Right hindlimb (tissue), 1 donor: ENCODE measurements around the gene ARPC5L.
"Not testable (repeated sequence)": the region's sequence is repeated elsewhere in the genome, so short reads cannot be mapped to it uniquely, and the experiment has no call there.

Experiments
- DNase-seq: peaks from one replicate; pipeline ENCODE4 v3.0.0-alpha.2; 2018

The ARPC5L gene

GRCh38 chr9:124841075-124841821 lies 20.7 kb upstream of the ARPC5L start:
- no peak for DNase-seq

- no peak for DNase-seq
These were observed 18.4 kb upstream of the ARPC5L start for GRCh38 chr9:124843456-124844034.

- DNase-seq = no peak
These were observed 17.6 kb upstream of the ARPC5L start for GRCh38 chr9:124844291-124844690.

- not testable (repeated sequence) for DNase-seq
These were observed 15.5 kb upstream of the ARPC5L start for GRCh38 chr9:124846467-124846866.

- no peak for DNase-seq
These were observed 15.0 kb upstream of the ARPC5L start for GRCh38 chr9:124846969-124847368.

- DNase-seq = no peak
These were observed 12.1 kb upstream of the ARPC5L start for GRCh38 chr9:124849801-124850200.

- no peak for DNase-seq
These were observed 9.7 kb upstream of the ARPC5L start for GRCh38 chr9:124852121-124852828.

DNA sequence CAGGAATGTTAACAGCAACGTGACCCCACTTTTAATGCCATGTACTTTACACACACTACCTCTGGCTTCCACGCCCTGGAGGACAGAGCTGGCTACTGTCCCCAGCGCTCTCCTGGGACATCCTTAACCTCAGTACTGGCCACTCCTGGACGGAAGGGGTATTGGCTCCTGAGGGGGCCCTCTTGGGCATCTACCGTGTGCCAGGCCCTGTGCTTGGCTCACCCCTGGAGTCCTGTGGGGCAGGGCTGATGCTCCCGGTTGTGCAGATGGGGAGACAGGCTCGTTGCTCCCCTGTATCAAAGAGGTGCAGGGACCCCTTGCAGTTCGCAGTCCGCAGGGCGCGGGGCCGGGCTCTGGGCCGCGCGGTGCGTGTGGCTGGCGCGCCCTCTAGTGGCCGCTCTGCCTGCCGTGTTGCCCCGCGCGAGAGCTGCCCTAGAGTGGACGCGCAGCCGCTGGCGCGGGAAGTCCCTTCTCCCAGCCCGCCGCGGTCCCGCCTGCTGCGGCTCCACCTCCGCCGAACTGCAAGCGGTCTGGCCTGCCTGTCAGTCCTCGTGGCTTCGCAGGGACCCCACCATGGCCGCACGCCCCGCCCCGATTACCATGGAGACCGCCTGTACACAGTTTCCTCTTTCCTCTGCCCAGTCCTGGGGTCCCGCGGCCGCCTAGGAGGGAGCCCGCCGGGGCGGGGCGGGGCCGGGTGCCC lies 8.9 kb upstream of the ARPC5L start, which contains the start of gene WDR38:
WDR38 (plus strand) TSS at position 632 of the 703 bp plus-strand sequence. CDS start 72 bp downstream, outside the sequence.
- peak; percentile 86 for DNase-seq

DNA sequence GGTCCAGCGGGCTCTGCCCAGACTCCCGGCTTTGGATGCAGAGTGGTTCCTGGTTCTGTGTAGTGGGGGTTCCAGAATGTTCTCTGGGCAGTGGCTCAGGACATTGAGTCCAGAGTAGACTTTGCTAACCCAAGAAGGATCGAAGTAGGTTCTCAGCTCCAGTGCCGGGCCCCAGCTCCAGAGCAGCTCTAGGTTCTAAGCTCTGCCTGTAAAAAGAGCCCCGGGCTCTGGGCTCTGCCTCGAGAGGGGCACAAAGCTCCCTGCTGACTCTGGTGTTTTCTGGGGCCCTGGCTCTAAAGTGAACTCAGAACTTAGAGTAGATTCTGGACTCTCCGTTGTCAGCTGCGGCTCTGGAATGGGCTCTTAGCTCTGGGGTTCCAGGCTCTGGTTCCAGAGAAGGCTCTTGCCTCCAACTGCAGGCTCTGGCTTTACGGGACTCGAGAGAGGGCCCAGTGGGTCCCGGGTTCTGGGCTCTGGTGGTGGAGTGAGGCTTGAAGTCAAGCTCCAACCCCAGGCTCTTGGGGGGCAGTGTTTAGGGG lies 8.3 kb upstream of the ARPC5L start:
- no peak for DNase-seq

DNA sequence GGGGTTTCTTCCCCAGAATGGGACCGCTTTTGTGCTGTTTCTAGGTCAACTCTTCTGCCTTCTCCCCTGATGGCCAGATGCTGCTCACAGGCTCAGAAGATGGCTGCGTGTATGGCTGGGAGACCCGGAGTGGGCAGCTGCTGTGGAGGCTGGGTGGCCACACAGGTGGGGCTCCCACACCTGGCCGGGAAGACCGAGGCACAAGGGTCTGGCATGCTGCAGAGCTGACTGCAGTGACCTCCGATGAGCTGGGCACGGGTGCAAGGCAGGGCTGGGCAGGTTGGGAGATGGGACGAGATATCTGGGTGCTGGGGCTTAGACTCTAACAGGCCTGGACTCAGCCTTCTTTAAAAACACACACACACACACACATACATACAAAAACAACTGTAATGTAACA lies 7.8 kb upstream of the ARPC5L start:
- DNase-seq = no peak

- DNase-seq = no peak
These were observed 7.1 kb upstream of the ARPC5L start for GRCh38 chr9:124854822-124855221.

- DNase-seq = no peak
These were observed 6.4 kb upstream of the ARPC5L start for GRCh38 chr9:124855566-124855943.

DNA sequence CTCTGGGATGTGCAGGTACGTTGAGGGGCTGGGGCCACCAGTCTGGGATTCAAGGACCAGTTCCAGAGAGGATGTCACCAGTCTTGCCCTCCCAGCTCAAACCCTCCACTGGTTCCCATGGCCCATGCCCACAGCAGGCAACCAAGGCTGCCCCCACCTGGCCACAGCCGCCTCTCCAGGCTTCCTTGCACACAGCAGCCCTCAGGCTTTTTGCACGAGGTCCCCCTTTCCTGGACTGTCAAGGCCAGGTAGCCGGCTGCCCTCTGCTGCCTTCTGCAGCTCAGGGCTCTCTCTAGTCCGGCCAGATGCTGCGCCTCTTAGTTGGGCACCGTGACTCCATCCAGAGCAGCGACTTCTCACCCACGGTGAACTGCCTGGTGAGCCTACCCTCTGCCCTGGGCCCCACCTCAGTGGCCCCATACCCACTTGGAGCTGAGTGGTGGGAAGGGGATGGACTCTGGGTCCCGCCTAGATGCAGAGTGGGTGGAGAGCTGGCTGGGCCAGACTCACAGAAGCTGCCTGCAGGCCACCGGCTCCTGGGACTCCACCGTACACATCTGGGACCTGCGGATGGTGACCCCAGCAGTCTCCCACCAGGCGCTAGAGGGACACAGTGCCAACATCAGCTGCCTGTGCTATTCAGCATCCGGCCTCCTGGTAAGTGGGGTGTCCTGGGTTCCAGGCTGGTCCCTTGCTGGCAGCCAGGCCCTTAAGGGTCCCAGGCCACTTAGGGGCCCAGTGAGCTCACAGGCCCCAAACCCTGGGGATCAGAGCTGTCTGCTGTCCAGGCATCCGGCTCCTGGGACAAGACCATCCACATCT lies 5.8 kb upstream of the ARPC5L start:
- DNase-seq = no peak

DNA sequence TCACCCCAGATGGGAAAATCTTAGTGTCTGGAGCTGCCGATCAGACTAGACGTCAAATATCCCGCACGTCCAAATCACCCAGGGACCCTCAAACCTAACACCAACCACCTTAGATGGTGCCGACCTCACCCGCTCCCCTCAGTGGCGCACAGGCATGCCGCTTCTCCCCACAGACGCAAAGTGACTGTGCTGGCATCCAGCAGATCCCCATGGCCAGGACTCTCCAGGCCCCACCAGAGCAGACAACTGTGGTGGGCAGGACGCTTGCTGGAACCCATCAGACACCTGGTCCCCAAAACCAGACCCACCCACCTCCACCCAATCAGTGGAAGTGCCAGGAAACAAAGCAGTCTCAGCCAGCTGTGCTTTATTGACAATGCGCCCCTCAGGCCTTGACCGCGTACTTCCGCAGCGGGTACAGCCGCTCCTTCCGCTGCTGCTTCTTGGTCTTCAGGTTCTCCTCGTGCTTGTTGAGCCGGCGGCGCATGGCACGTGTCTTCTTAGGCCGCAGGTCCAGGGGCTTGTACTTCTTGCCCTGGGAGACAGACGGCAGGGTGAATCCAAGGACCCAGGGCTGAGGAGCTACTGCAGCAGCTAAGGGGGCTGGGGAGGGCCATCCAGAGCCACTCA lies 4.3 kb upstream of the ARPC5L start:
- no peak for DNase-seq

DNA sequence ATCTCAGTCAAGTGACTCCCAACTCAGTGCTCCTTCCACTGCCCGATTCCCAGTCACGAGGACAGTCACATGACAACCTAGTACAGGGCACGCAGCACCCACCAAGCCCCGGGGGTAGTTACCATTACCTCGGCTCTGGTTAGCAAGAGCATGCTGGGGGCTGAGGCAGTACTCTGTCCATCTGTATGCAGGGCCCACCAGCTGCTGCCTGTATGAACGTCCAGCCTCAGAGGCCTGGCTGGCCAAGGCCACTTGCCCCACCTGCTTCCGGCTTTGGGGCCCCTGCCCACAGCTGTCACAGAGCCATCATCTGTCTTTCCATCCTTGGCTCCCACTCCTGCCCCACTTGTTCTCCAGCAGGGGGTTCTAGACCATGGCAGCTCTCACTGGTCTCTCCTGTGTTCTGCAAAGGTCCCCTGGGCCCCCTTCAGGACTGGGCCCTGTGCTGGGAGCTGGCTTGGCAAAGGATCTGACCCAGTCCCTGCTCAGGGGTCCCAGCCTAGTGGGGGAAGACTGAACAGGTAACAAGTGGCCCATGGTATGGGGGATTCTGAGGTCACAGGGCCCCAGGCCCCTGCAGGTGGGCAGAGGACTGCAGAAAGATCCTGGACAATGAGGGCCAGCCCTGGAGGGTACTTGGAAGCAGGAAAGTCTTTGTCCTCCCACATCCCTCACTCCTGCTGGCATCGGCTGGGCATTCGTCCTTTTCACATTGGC lies 3.4 kb upstream of the ARPC5L start:
- peak; percentile 49 for DNase-seq

DNA sequence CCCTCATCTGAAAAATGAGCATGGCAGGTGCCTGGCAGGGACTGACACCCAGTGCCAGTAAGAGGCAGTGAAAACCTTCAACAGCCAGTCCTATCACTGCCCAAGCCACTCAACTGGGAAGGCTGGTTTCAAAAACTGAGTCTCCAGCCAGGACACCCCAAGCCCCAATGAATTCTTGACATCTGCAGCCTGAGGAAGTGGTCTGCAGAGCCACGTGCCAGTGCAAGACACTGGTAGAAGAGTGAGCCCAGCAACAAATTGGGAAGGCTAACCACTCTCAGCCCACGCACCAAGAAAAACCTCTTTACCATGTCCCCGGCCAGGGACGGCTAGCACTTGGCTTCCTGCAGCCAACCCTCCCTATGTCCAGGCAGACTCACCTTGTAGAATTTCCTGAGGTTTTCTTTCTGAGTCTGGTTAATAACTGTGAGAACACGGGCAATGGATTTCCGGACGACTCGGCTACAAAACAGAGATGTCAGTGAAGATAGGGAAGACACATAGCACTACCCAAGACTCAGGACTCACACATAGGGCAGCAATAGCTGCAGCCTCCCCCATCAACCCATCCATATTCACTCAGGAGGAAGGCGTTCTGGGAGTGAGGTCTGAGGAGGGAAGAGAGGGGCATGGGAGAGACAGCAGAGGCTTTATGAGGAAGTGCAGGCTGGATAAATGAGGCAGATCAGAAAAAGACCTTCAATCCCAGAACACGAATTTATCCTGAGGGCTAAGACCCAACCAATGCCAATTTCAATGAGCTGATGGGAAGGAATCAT lies 1.9 kb upstream of the ARPC5L start:
- no peak for DNase-seq

DNA sequence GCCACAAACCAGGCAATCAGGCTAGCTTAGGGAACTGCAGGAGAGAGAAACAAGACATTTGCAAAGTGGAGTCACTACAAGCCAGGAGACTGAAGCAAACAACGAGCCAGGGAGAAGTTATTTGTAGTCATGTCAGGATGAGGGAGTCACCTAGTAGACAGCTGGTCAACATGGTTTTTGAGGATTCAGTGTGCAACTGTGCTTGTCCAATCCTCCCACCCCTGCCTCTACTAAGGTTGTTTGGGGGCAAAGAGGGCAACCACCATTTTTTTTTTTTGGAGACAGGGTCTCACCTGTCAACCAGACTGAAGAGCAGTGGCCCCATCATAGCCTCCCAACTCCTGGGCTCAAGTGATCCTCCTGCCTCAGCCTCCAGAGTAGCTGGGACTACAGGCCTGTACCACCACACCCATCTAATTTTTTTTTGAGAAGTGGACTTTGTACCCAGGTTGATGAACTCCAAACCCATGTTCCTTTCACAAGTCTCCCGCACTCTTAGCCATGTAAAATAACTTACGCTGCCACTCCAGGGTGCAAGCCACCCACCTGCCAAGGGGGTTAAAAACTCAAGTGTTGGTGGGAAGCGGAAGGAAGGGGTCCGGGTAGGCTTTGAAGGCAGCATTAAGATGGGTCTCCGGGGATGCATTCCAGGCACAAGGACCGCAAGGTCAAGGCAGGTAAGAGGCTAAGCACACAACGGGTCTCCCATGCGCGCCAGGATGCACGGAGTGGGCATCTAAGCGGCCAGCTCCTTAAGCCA lies 1.2 kb upstream of the ARPC5L start:
- no peak for DNase-seq

DNA sequence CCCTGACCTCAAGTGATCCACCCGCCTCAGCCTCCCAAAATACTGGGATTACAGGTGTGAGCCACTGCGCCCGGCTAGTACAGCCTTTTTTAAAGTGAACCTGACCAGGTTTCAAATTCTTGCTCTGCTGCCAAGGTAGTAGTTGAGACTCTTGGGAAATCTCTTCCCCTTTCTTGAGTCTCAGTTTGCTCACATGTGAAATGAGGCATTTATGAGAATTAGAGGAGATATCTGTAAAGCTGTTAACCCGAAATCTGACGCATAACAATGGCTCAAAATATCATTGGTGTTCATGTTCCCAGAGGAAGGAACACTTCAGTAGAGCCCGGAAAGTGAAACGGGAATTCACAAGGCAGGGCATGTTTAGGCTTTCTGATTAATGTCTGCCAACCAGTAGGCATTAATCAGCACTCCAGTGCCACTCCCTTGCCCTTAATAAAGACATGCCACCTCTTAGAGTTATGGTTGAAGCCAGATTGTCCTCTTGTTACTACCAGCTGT lies 1.5 kb downstream of the ARPC5L start:
- no peak for DNase-seq
